Measurements from ENCODE around the gene MYNN.

MYNN gene

DNA sequence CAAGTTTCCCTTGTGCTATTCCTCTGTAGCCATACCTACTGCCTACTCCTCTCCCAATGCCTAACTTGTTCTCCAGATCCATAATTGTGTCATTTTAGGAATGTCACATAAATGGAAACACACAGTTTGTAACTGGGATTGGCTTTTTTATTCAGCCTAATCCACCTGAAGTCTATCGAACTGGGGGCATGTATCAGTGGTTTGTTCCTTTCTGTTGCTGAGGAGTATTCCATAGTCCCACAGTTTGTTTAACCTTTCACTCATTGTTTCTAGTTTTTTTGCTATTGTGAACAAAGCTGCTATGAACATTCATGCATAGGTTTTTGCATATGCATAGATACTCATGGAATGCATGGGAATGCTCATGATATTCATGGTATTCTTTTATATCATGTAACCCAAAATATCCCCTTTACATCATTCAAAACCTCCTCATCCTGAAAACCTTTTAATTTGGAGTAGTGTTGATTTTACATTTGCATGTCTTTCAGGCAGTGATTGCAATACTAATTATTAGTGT, 65.4 kb downstream of the MYNN start:
- no peak overlapping the region for H3K4me3 ChIP-seq (ENCODE audit: control insufficient read depth, low read depth, low read length)
- DNase-seq (ENCODE audit: low read depth): no peak
- TF ChIP-seq CTCF (conservative IDR thresholded peaks at IDR 0.05; ENCODE audit: control insufficient read depth, insufficient read depth, low read depth, low read length): no peak
